Esophagus muscularis mucosa (tissue), 4 donors: ENCODE results near the gene PRDM15.

Experiments
- EP300 ChIP-seq: sonication (generic); formaldehyde crosslinking; IDR thresholded peaks from one replicate; pipeline ENCODE4 v1.6.1; 2017; ENCODE audit warnings: antibody characterized with exemption
- POLR2A ChIP-seq: fragments of 450-650 bp; IDR thresholded peaks from one replicate; pipeline ENCODE4 v1.6.1; 2017; ENCODE audit warnings: antibody characterized with exemption, moderate library complexity, mild to moderate bottlenecking, low read depth
- POLR2AphosphoS5 ChIP-seq, 2 donors: sonication (generic); formaldehyde crosslinking; IDR thresholded peaks; one replicate each; pipeline ENCODE4 v1.6.1; 2017; ENCODE audit warnings: antibody characterized with exemption in 2 of 2
- TF ChIP-seq, protein P1 (sequence below), 3 experiments: fragments of 200-600 bp in 2 of 3; fragments of 450-650 bp in 1 of 3; sonication (generic) in 2 of 3; IDR thresholded peaks; one replicate each; pipeline ENCODE4 v1.5.1; 2017 to 2019; ENCODE audit warnings: antibody characterized with exemption in 3 of 3, mild to moderate bottlenecking in 2 of 3, moderate library complexity in 1 of 3

- TF ChIP-seq, protein P1, sequence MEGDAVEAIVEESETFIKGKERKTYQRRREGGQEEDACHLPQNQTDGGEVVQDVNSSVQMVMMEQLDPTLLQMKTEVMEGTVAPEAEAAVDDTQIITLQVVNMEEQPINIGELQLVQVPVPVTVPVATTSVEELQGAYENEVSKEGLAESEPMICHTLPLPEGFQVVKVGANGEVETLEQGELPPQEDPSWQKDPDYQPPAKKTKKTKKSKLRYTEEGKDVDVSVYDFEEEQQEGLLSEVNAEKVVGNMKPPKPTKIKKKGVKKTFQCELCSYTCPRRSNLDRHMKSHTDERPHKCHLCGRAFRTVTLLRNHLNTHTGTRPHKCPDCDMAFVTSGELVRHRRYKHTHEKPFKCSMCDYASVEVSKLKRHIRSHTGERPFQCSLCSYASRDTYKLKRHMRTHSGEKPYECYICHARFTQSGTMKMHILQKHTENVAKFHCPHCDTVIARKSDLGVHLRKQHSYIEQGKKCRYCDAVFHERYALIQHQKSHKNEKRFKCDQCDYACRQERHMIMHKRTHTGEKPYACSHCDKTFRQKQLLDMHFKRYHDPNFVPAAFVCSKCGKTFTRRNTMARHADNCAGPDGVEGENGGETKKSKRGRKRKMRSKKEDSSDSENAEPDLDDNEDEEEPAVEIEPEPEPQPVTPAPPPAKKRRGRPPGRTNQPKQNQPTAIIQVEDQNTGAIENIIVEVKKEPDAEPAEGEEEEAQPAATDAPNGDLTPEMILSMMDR (IDR thresholded peaks at IDR 0.05) = no peak
- TF ChIP-seq POLR2A = no peak
- no peak for TF ChIP-seq POLR2AphosphoS5 (IDR thresholded peaks at IDR 0.05)
- TF ChIP-seq EP300 = no peak
Observed at GRCh38 chr21:41887667-41888066, 8.5 kb upstream of the PRDM15 start.
